ENCODE data around the gene PIWIL1. TPM values are rescaled to one million over a fixed set of nuclear protein-coding genes. Genes with fewer than 3 reads are reported as not detected.

The PIWIL1 gene
- total RNA-seq, 1 experiment from 2014 or later = not detected

DNA sequence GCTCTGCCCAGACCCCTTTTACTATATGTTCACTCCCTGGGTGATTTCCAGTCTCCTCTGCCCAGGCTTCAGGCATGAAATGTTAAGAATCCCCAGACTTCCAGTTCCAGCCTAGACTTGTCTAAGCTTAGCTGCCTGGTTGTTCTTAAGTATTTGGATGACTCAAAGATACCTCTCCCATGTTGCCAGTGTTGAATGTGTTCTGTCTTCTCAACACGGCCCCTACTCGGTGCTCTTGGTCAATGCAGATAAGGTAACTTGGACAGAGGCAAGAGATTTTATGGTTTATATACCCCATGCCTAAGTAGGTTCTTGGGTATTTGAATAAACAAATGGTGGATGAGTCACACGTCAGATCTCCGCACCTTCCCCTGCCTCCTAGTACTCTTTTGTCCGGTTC is 13.6 kb downstream of the PIWIL1 start:
- no peak overlapping the region for H3K27ac ChIP-seq (ENCODE audit: low read depth, low read length, poor library complexity, severe bottlenecking)
- ChIA-PET CTCF (no interaction called here), POLR2A (ENCODE audit: low non-redundant PET) (no interaction called here)
- TF ChIP-seq, protein P1, sequence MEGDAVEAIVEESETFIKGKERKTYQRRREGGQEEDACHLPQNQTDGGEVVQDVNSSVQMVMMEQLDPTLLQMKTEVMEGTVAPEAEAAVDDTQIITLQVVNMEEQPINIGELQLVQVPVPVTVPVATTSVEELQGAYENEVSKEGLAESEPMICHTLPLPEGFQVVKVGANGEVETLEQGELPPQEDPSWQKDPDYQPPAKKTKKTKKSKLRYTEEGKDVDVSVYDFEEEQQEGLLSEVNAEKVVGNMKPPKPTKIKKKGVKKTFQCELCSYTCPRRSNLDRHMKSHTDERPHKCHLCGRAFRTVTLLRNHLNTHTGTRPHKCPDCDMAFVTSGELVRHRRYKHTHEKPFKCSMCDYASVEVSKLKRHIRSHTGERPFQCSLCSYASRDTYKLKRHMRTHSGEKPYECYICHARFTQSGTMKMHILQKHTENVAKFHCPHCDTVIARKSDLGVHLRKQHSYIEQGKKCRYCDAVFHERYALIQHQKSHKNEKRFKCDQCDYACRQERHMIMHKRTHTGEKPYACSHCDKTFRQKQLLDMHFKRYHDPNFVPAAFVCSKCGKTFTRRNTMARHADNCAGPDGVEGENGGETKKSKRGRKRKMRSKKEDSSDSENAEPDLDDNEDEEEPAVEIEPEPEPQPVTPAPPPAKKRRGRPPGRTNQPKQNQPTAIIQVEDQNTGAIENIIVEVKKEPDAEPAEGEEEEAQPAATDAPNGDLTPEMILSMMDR (conservative IDR thresholded peaks at IDR 0.05; ENCODE audit: low read depth, low read length) = no peak
- no peaks in the 10 kb centered on the region for H3K36me3 ChIP-seq (ENCODE audit: insufficient read depth, low read length, poor library complexity, severe bottlenecking)
- no peaks in the 10 kb centered on the region for H3K9me3 ChIP-seq (ENCODE audit: low read depth, low read length, poor library complexity, severe bottlenecking)
- no peak overlapping the region for H3K4me3 ChIP-seq (ENCODE audit: low read depth, low read length, poor library complexity, severe bottlenecking)
- no peaks in the 10 kb centered on the region for H3K4me1 ChIP-seq (ENCODE audit: insufficient read depth, low read length, poor library complexity, severe bottlenecking)
- peaks cover 83% of the 10 kb centered on the region for H3K27me3 ChIP-seq (replicated peaks; ENCODE audit: insufficient read depth, low read depth, low read length, poor library complexity)
- DNase-seq (ENCODE audit: low spot score) = no peak
- intact Hi-C loops (cut with micrococcal nuclease; ENCODE audit: unreplicated experiment) = no loop called here
- BruUV-seq (replicated peaks) = no TSS peak

DNA sequence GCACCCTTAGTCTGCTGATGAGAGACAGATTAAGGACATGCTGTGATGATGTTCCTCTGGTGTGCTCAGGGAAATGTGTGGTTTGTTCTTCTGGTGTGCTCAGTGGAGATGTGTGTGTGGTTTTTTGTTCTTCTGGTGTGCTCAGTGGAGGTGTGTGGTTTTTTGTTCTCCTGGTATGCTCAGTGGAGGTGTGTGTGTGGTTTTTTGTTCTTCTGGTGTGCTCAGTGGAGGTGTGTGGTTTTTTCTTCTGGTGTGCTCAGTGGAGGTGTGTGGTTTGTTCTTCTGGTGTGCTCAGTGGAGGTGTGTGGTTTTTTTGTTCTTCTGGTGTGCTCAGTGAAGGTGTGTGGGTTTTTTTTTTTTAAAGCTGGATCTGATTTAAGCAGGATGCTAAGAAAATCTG is 15.4 kb downstream of the PIWIL1 start:
- H3K36me3 ChIP-seq (ENCODE audit: insufficient read depth, low read length, poor library complexity, severe bottlenecking) = no peaks in the 10 kb centered on the region
- no TSS peak for BruUV-seq (replicated peaks)
- CTCF ChIA-PET = no interaction called here

DNA sequence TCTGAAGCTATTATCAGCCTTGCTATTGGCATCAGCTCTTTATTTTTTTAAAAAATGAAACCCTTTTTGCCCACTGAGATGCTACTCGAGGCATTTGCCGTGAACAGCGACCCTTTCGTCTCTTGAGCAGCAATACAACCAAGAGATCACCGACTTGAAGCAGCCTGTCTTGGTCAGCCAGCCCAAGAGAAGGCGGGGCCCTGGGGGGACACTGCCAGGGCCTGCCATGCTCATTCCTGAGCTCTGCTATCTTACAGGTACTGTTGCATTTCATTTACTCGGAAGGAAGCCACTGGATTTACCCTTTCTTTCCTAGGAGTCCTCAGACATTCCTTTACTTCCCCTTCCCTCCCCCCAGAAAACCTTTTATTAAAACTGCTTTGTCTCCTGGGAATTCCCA is 16.7 kb downstream of the PIWIL1 start:
- TF ChIP-seq, protein P1 (conservative IDR thresholded peaks at IDR 0.05; ENCODE audit: low read depth, low read length) = no peak
- TF ChIP-seq EZH2 (IDR thresholded peaks at IDR 0.05; ENCODE audit: borderline replicate concordance, low read depth, low read length, poor library complexity, severe bottlenecking) = no peak
- no peak overlapping the region for H3K27ac ChIP-seq (ENCODE audit: low read depth, low read length, poor library complexity, severe bottlenecking)
- no peaks in the 10 kb centered on the region for H3K36me3 ChIP-seq (ENCODE audit: insufficient read depth, low read length, poor library complexity, severe bottlenecking)
- H3K27me3 ChIP-seq (replicated peaks; ENCODE audit: insufficient read depth, low read depth, low read length, poor library complexity) = peaks cover 98% of the 10 kb centered on the region
- CTCF ChIA-PET = no interaction called here
- no peaks in the 10 kb centered on the region for H3K4me1 ChIP-seq (ENCODE audit: insufficient read depth, low read length, poor library complexity, severe bottlenecking)
- H3K4me3 ChIP-seq (ENCODE audit: low read depth, low read length, poor library complexity, severe bottlenecking) = no peak overlapping the region
- no peak for DNase-seq (ENCODE audit: low spot score)
- intact Hi-C loops (cut with micrococcal nuclease; ENCODE audit: unreplicated experiment) = no loop called here
- POLR2A ChIA-PET (ENCODE audit: low non-redundant PET) = no interaction called here
- no TSS peak for BruUV-seq (replicated peaks)
- no peaks in the 10 kb centered on the region for H3K9me3 ChIP-seq (ENCODE audit: low read depth, low read length, poor library complexity, severe bottlenecking)

More for the DNA sequence above, 15.4 kb downstream of the PIWIL1 start:
- Histone ChIP-seq H3K27ac (ENCODE audit: low read depth, low read length, poor library complexity, severe bottlenecking) (no peak overlapping the region), H3K27me3 (replicated peaks; ENCODE audit: insufficient read depth, low read depth, low read length, poor library complexity) (peaks cover 91% of the 10 kb centered on the region), H3K4me1 (ENCODE audit: insufficient read depth, low read length, poor library complexity, severe bottlenecking) (no peaks in the 10 kb centered on the region), H3K4me3 (ENCODE audit: low read depth, low read length, poor library complexity, severe bottlenecking) (no peak overlapping the region), H3K9me3 (ENCODE audit: low read depth, low read length, poor library complexity, severe bottlenecking) (no peaks in the 10 kb centered on the region)
- DNase-seq (ENCODE audit: low spot score) = no peak
- TF ChIP-seq, protein P1 (conservative IDR thresholded peaks at IDR 0.05; ENCODE audit: low read depth, low read length) = no peak
- no peak for TF ChIP-seq EZH2 (IDR thresholded peaks at IDR 0.05; ENCODE audit: borderline replicate concordance, low read depth, low read length, poor library complexity, severe bottlenecking)
- POLR2A ChIA-PET (ENCODE audit: low non-redundant PET) = no interaction called here
- intact Hi-C loops (cut with micrococcal nuclease; ENCODE audit: unreplicated experiment) = no loop called here
